Pancreas (tissue), 10 donors: Measurements from ENCODE around the gene SLC35A3. TPM values are rescaled to one million over a fixed set of nuclear protein-coding genes. Genes with fewer than 3 reads are reported as not detected.

Experiments
- ATAC-seq, 4 donors: fragments of 200-7000 bp; cut with Tn5 transposase; one replicate each; pipeline versions ENCODE4 v1.8.0 to v1.9.1; 2020; ENCODE audit warnings: mild to moderate bottlenecking in 4 of 4, moderate library complexity in 4 of 4
- DNase-seq, 6 donors: peaks; one replicate each; pipeline ENCODE4 v3.0.0-alpha.2; 2020
- FAIRE-seq: peaks from 2 replicates; lab custom pipeline; 2012; peaks lifted over from hg19 to GRCh38; lab: Jason Lieb, UNC
- H3K27ac ChIP-seq, 4 donors: fragments of 200-600 bp; sonication (generic); 1 replicate in 3 of 4; 2 replicates in 1 of 4; pipeline versions ENCODE4 v1.5.0 to v1.8.0; 2020
- H3K27me3 ChIP-seq, 4 donors: fragments of 200-600 bp; one replicate each; pipeline ENCODE4 v1.8.0; 2021
- H3K36me3 ChIP-seq, 3 donors: fragments of 200-600 bp; sonication (generic) in 1 of 3; one replicate each; pipeline versions ENCODE4 v1.5.0 to v1.8.0; 2020 to 2021
- H3K4me1 ChIP-seq, 3 donors: fragments of 200-600 bp; one replicate each; pipeline ENCODE4 v1.8.0; 2021
- H3K4me3 ChIP-seq, 4 donors: fragments of 200-600 bp; sonication (generic) in 2 of 4; one replicate each; pipeline versions ENCODE4 v1.5.0 to v1.8.0; 2020 to 2021
- H3K9me3 ChIP-seq, 4 donors: fragments of 200-600 bp; one replicate each; pipeline ENCODE4 v1.8.0; 2021
- whole genome bisulfite sequencing, 2 donors: extraction: QIAGEN DNeasy Blood & Tissue Kit; methylation state at CpG; one replicate each; pipeline ENCODE4 v1.1.7; 2013; 5-methylcytosine and 5-hydroxymethylcytosine counted together
- intact Hi-C, 3 donors: fragments of 100-400 bp; cut with DNase I; formaldehyde crosslinking; loops; one replicate each; pipeline versions ENCODE4 v1.11.1 to v1.14.2; 2022
- polyA plus RNA-seq, 2 donors: library from polyadenylated mRNA; stranded (reverse); fragments of 200-250 nt; gene quantifications; one replicate each; pipeline ENCODE4 v1.2.3, GENCODE V29; 2013
- total RNA-seq, 6 donors: library from RNA; stranded (reverse); fragmentation: NEBNext Ultra II Directional in 4 of 6; extraction: Animal tissue kit (Norgen Biotek cat#: 25700) in 4 of 6; gene quantifications; one replicate each; pipeline versions ENCODE4 v1.2.1 to v1.2.4, GENCODE V29; 2021 to 2023
- TF ChIP-seq, protein P1 (sequence below), 4 donors: fragments of 200-600 bp; sonication (generic) in 3 of 4; IDR thresholded peaks; one replicate each; pipeline versions ENCODE4 v1.5.0 to v1.8.0; 2021; ENCODE audit warnings: antibody characterized with exemption in 4 of 4
- donor health status: healthy with polysubstance abuse.
- donor health status: DM: no; HTN: no; CAD: no; lungs with moderate emphysema.
- donor health status: DM: no; HTN: no; CAD: no.
- donor health status: control.
- donor health status: control.
- donor health status: Bipolar disorder and iron deficiency.
- donor health status: DM: yes; HTN: yes; CAD: no.
- donor health status: DM: no; HTN: no; CAD: no.
- donor health status: DM: no; HTN: no; CAD: no.
- donor health status: DM: yes; HTN: yes; CAD: no.

The SLC35A3 gene
- total and polyA plus RNA-seq, 8 donors: 6.3 to 15.6 (median 10.2) TPM

GRCh38 chr1:99992760-99993467 lies 23.1 kb downstream of the SLC35A3 start:
- Histone ChIP-seq H3K27ac (no peak overlapping the region), H3K4me3 (no peak overlapping the region), H3K9me3 (no peaks in the 10 kb centered on the region), H3K4me1 (peaks cover 0 to 5% (median 0%) of the 10 kb centered on the region in 3 donors), H3K36me3 (no peaks in the 10 kb centered on the region), H3K27me3 (no peaks in the 10 kb centered on the region)
- no peak for ATAC-seq
- 77 to 88% methylated on average over 3 of the region's 3 CpGs for WGBS, 2 donors
- intact Hi-C loops: no loop called here
- TF ChIP-seq, protein P1, sequence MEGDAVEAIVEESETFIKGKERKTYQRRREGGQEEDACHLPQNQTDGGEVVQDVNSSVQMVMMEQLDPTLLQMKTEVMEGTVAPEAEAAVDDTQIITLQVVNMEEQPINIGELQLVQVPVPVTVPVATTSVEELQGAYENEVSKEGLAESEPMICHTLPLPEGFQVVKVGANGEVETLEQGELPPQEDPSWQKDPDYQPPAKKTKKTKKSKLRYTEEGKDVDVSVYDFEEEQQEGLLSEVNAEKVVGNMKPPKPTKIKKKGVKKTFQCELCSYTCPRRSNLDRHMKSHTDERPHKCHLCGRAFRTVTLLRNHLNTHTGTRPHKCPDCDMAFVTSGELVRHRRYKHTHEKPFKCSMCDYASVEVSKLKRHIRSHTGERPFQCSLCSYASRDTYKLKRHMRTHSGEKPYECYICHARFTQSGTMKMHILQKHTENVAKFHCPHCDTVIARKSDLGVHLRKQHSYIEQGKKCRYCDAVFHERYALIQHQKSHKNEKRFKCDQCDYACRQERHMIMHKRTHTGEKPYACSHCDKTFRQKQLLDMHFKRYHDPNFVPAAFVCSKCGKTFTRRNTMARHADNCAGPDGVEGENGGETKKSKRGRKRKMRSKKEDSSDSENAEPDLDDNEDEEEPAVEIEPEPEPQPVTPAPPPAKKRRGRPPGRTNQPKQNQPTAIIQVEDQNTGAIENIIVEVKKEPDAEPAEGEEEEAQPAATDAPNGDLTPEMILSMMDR (IDR thresholded peaks at IDR 0.05): no peak
- no peak for DNase-seq
- no peak for FAIRE-seq

- Histone ChIP-seq H3K36me3 (no peaks in the 10 kb centered on the region), H3K4me3 (no peak overlapping the region), H3K4me1 (peaks cover 0 to 5% (median 0%) of the 10 kb centered on the region in 3 donors), H3K27ac (no peak overlapping the region), H3K9me3 (no peaks in the 10 kb centered on the region), H3K27me3 (no peaks in the 10 kb centered on the region)
- intact Hi-C loops: no loop called here
- no peak for DNase-seq
- no peak for FAIRE-seq
- WGBS, 2 donors: 93 to 94% methylated on average over 5 of the region's 5 CpGs
- no peak for ATAC-seq
- TF ChIP-seq, protein P1 (IDR thresholded peaks at IDR 0.05): no peak
Measured at GRCh38 chr1:99993468-99993845, 23.7 kb downstream of the SLC35A3 start.

GRCh38 chr1:99994496-99994895 lies 24.7 kb downstream of the SLC35A3 start:
- Histone ChIP-seq H3K27me3 (no peaks in the 10 kb centered on the region), H3K27ac (no peak overlapping the region), H3K36me3 (no peaks in the 10 kb centered on the region), H3K4me3 (no peak overlapping the region), H3K9me3 (no peaks in the 10 kb centered on the region), H3K4me1 (peaks cover 0 to 5% (median 0%) of the 10 kb centered on the region in 3 donors)
- ATAC-seq (no peak), FAIRE-seq (no peak), DNase-seq (no peak)
- WGBS, 2 donors: 93 to 94% methylated on average over 3 of the region's 3 CpGs
- TF ChIP-seq, protein P1 (IDR thresholded peaks at IDR 0.05): no peak
- intact Hi-C loops: no loop called here

DNA sequence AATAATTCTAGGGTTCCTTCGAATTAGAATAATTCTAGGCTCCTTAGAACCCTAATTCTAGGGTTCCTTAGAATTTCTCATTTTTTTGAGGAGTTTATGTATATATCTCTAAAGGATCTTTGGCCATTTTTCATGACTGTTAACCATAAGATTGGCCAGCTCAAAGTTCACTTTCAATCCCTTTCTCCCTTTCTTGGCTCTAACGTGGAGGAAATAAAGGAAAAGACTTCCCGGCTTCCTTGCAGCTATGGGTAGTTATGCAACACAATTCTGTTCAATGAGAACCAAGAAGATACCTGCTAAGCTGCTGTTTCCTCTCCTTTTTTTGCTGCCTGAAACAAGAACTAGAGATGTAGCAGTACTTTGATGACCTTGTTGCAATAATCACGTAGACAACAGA lies 27.2 kb downstream of the SLC35A3 start:
- TF ChIP-seq, protein P1 (IDR thresholded peaks at IDR 0.05): no peak
- H3K27ac ChIP-seq: no peak overlapping the region
- H3K27me3 ChIP-seq: no peaks in the 10 kb centered on the region
- FAIRE-seq (no peak), DNase-seq (no peak), ATAC-seq (no peak)
- WGBS, 2 donors: 95 to 97% methylated on average over 4 of the region's 4 CpGs
- no peak overlapping the region for H3K4me3 ChIP-seq
- intact Hi-C loops: no loop called here
- no peaks in the 10 kb centered on the region for H3K9me3 ChIP-seq
- H3K4me1 ChIP-seq: peaks cover 0 to 5% (median 0%) of the 10 kb centered on the region in 3 donors
- peaks cover 0 to 4% (median 0%) of the 10 kb centered on the region in 3 donors for H3K36me3 ChIP-seq

DNA sequence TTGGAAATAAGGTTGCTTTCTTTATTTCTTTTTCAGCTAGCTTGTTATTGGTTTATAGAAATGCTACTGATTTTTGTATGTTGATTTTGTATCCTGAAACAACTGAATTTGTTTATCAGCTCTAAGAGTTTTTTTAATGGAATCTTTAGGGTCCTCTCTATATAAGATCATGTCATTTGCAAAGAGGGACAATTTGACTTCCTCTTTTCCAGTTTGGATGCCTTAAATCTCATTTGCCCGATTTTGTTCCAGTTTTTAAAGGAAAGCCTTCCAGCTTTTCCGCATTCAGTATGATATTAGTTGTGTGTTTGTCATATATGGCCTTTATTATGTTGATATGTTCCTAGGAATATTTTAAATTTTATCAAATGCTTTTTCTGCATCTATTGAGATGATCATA lies 31.7 kb downstream of the SLC35A3 start:
- H3K27me3 ChIP-seq: no peaks in the 10 kb centered on the region
- no peak overlapping the region for H3K27ac ChIP-seq
- H3K4me3 ChIP-seq: no peak overlapping the region
- FAIRE-seq (no peak), ATAC-seq (no peak), DNase-seq (no peak)
- 93 to 97% methylated on average over 2 of the region's 2 CpGs for WGBS, 2 donors
- H3K36me3 ChIP-seq: peaks cover 0 to 4% (median 0%) of the 10 kb centered on the region in 3 donors
- TF ChIP-seq, protein P1 (IDR thresholded peaks at IDR 0.05): no peak
- H3K4me1 ChIP-seq: no peaks in the 10 kb centered on the region
- intact Hi-C loops: no loop called here
- H3K9me3 ChIP-seq: no peaks in the 10 kb centered on the region
